ENCODE data around the gene CTRL.

GRCh38 chr16:67917140-67917851, 14.4 kb downstream of the CTRL start:
- no peak for TF ChIP-seq POLR2A (IDR thresholded peaks at IDR 0.05)
- no peak for TF ChIP-seq CTCF (IDR thresholded peaks at IDR 0.05)

Measured in vagina (tissue), 2 donors.